ENCODE results near the gene MECR.

The MECR gene

DNA sequence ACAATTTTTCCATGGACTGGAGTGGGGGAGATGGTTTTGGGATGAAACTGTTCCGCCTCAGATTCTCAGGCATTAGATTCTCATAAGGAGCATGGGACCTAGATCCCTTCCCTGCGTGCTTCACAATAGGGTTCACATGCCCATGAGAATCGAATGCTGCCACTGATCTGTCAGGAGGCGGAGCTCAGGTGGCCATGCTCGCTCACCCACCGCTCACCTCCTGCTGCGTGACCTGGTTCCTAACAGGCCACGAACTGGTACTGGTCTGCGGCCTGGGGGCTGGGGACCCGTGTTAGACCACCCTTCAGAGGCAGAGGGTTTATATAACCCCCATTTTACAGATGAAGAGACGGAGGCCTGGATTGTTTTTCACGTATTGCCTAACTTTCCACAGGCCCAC is 32.7 kb downstream of the MECR start:
- no peak overlapping the region for H3K27ac ChIP-seq
- no peaks in the 10 kb centered on the region for H3K9me3 ChIP-seq (ENCODE audit: control insufficient read depth, low read length)
- H3K4me2 ChIP-seq (ENCODE audit: low read length), result no peak overlapping the region

DNA sequence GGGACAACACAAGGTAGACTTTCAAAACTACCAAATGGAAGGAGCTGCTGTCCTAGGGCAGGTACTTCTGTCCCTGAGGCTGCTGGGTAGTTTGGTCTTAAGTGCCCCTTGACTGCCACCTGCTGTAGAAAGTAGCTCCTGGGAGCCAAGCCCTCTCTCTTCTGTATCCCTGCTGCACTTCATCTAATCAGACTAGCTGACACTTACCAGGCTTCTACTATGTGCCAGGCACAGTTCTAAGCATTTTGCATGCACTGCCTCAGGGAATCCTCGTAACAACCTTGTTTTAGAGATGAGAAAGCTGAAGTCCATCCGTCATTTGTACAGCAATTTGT is 33.2 kb downstream of the MECR start:
- TF ChIP-seq, protein P1, sequence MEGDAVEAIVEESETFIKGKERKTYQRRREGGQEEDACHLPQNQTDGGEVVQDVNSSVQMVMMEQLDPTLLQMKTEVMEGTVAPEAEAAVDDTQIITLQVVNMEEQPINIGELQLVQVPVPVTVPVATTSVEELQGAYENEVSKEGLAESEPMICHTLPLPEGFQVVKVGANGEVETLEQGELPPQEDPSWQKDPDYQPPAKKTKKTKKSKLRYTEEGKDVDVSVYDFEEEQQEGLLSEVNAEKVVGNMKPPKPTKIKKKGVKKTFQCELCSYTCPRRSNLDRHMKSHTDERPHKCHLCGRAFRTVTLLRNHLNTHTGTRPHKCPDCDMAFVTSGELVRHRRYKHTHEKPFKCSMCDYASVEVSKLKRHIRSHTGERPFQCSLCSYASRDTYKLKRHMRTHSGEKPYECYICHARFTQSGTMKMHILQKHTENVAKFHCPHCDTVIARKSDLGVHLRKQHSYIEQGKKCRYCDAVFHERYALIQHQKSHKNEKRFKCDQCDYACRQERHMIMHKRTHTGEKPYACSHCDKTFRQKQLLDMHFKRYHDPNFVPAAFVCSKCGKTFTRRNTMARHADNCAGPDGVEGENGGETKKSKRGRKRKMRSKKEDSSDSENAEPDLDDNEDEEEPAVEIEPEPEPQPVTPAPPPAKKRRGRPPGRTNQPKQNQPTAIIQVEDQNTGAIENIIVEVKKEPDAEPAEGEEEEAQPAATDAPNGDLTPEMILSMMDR (IDR thresholded peaks at IDR 0.05), result peak; percentile 10

More for the DNA sequence above, 32.7 kb downstream of the MECR start:
- H2AFZ ChIP-seq, result no peak overlapping the region
- no peak overlapping the region for H3K4me3 ChIP-seq (ENCODE audit: low read depth, low read length)
- H3K27me3 ChIP-seq (ENCODE audit: control insufficient read depth, insufficient read depth, low read length), result no peaks in the 10 kb centered on the region
- no peaks in the 10 kb centered on the region for H3K36me3 ChIP-seq (ENCODE audit: control insufficient read depth, insufficient read depth, low read length)
- H3K79me2 ChIP-seq, result no peaks in the 10 kb centered on the region
- H3K9ac ChIP-seq, result no peak overlapping the region
- no peaks in the 10 kb centered on the region for H3K4me1 ChIP-seq
- TF ChIP-seq, protein P1 (IDR thresholded peaks at IDR 0.05), result no peak

DNA sequence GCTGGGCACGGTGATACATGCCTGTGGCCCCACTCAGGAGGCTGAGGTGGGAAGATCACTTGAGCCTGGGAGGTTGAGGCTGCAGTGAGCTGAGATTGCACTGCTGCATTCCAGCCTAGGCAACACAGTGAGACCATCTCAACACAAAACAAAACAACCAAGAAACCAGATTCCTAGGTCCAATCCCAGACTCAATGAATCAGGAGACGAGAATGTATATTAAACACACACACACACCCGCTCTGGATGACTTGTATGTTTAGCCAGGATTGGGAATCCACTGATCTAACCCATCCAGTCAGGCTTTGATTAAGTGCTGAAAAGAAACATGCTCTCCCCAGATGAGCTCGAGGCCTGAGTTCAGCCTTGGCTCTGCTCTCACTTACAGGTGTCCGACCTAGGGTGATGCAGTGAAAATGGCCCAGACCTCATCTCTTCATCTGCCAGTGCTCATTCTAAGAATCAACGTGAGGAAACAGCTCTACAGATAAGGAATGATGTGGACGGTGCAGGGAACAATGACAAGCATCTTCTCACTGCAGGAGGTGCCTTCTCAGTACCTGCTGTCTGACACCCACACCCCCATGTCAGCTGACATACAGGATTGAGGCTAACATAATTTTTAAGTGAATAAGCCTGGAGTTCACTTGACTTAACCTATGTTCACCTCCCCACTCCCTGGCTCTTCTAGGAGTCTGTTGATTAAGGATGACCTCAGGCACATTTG is 33.7 kb downstream of the MECR start:
- Histone ChIP-seq H3K4me1 (no peaks in the 10 kb centered on the region), H3K4me2 (ENCODE audit: low read length) (no peak overlapping the region), H3K9me3 (ENCODE audit: control insufficient read depth, low read length) (no peaks in the 10 kb centered on the region), H3K36me3 (ENCODE audit: control insufficient read depth, insufficient read depth, low read length) (no peaks in the 10 kb centered on the region), H3K27ac (no peak overlapping the region), H2AFZ (no peak overlapping the region), H3K79me2 (no peaks in the 10 kb centered on the region), H3K4me3 (ENCODE audit: low read depth, low read length) (no peak overlapping the region), H3K9ac (no peak overlapping the region), H3K27me3 (ENCODE audit: control insufficient read depth, insufficient read depth, low read length) (no peaks in the 10 kb centered on the region)
- TF ChIP-seq, protein P1 (IDR thresholded peaks at IDR 0.05), result no peak

More for the DNA sequence above, 33.2 kb downstream of the MECR start:
- no peak overlapping the region for H3K9ac ChIP-seq
- H2AFZ ChIP-seq, result no peak overlapping the region
- H3K36me3 ChIP-seq (ENCODE audit: control insufficient read depth, insufficient read depth, low read length), result no peaks in the 10 kb centered on the region
- H3K79me2 ChIP-seq, result no peaks in the 10 kb centered on the region
- H3K27me3 ChIP-seq (ENCODE audit: control insufficient read depth, insufficient read depth, low read length), result no peaks in the 10 kb centered on the region
- H3K4me3 ChIP-seq (ENCODE audit: low read depth, low read length), result no peak overlapping the region
- H3K4me1 ChIP-seq, result no peaks in the 10 kb centered on the region
- no peak overlapping the region for H3K27ac ChIP-seq
- no peaks in the 10 kb centered on the region for H3K9me3 ChIP-seq (ENCODE audit: control insufficient read depth, low read length)
- no peak overlapping the region for H3K4me2 ChIP-seq (ENCODE audit: low read length)

DNA sequence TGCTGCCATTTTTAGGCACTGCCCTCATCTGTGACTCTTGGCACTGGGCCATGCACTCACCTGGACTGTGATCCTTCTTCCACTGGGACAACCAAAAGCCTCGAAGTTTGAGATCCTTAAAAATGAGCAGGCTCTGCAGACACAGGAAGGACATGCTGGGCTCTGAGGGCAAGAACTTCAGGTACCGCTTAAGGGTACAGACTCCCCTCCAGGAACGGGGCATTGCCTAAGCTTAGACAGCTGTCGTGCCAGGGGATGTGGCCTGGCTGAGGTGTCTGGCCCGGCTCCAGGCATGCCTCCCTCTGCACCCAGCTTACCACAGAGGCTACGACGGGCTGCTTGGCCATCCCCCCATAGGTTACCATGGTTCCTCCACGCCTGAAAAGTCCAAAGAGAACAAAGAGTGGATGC is 34.8 kb downstream of the MECR start:
- no peaks in the 10 kb centered on the region for H3K9me3 ChIP-seq (ENCODE audit: control insufficient read depth, low read length)
- H3K79me2 ChIP-seq, result no peaks in the 10 kb centered on the region
- no peaks in the 10 kb centered on the region for H3K36me3 ChIP-seq (ENCODE audit: control insufficient read depth, insufficient read depth, low read length)
- H2AFZ ChIP-seq, result no peak overlapping the region
- no peak overlapping the region for H3K4me3 ChIP-seq (ENCODE audit: low read depth, low read length)
- no peaks in the 10 kb centered on the region for H3K4me1 ChIP-seq
- H3K27me3 ChIP-seq (ENCODE audit: control insufficient read depth, insufficient read depth, low read length), result no peaks in the 10 kb centered on the region
- no peak overlapping the region for H3K9ac ChIP-seq
- no peak overlapping the region for H3K4me2 ChIP-seq (ENCODE audit: low read length)
- TF ChIP-seq, protein P1 (IDR thresholded peaks at IDR 0.05), result no peak
- no peak overlapping the region for H3K27ac ChIP-seq

DNA sequence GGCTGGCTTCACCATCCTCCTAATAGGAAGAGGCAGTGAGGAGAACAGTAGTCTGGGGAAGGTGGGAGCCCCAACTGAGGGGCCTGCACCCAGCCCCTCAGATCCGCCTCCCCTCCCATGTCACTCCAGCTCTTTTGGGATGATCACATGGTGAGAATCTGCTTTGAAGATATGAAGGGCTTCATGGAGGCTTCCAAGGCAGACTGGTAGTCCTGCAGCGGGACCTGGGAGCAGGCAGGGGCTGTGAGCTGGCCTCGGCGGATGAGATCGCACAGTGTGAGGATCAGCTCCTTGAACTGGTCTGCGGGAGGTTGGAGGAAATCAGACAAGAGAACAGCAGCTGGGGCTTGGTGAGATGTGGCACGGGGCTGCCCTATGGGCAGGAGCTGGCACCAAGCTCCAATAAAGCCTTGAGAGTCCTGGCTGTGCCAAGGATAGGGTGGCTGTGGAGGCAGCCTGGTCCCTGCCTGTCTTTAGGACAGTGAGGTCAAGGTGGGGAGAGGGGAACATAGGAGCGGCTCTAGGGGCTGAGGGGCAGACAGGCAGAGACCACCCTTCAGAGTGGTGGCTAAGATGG is 36.8 kb downstream of the MECR start:
- Histone ChIP-seq H3K27me3 (ENCODE audit: control insufficient read depth, insufficient read depth, low read length) (no peaks in the 10 kb centered on the region), H3K9ac (no peak overlapping the region), H2AFZ (no peak overlapping the region), H3K27ac (no peak overlapping the region), H3K9me3 (ENCODE audit: control insufficient read depth, low read length) (no peaks in the 10 kb centered on the region), H3K79me2 (no peaks in the 10 kb centered on the region), H3K4me3 (ENCODE audit: low read depth, low read length) (no peak overlapping the region), H3K36me3 (ENCODE audit: control insufficient read depth, insufficient read depth, low read length) (no peaks in the 10 kb centered on the region), H3K4me1 (no peaks in the 10 kb centered on the region), H3K4me2 (ENCODE audit: low read length) (no peak overlapping the region)
- TF ChIP-seq, protein P1 (IDR thresholded peaks at IDR 0.05), result no peak

All from parathyroid adenoma (tissue), 2 donors.